GM18907 (cell line): ENCODE results near the gene OR8A1.
A peak's percentile ranks its signal among the peaks of the same experiment; 100 is the strongest.
"Not testable (repeated sequence)": the region's sequence is repeated elsewhere in the genome, so short reads cannot be mapped to it uniquely, and the experiment has no call there.

Experiments
- ATAC-seq: cut with Tn5 transposase; IDR thresholded peaks from one replicate; pipeline ENCODE4 v1.9.1; 2021; ENCODE audit warnings: mild to moderate bottlenecking, moderate library complexity; ENCODE audit not compliant: unreplicated experiment

OR8A1 gene

GRCh38 chr11:124592627-124593026 lies 22.8 kb downstream of the OR8A1 start:
- ATAC-seq: no peak

GRCh38 chr11:124595302-124595701 lies 25.5 kb downstream of the OR8A1 start:
- ATAC-seq: no peak

- ATAC-seq: no peak
These were observed 27.8 kb downstream of the OR8A1 start for GRCh38 chr11:124597626-124598025.

- no peak for ATAC-seq
These were observed 31.0 kb downstream of the OR8A1 start for GRCh38 chr11:124600621-124601320.

- no peak for ATAC-seq
These were observed 32.4 kb downstream of the OR8A1 start for GRCh38 chr11:124602193-124602592.

- not testable (repeated sequence) for ATAC-seq
These were observed 32.9 kb downstream of the OR8A1 start for GRCh38 chr11:124602723-124603122.

DNA sequence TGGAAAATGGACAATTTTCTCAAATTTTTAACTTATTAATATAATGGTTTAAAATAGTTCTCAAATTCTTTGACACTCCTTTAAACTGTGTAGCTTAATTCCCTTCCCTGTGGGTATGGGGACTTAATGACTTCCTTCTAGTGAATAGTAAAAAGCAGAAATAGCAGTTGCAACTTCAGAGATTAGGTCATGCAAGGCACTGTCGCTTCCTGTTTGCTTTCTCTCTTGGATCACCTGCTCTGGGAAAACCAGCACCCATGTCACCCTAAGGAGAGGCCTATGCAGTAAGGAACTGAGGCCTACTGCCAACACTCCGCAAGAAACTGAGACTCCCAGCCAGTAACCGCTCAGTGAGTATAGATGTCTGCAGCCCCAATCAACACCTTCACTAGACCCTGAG lies 35.9 kb downstream of the OR8A1 start:
- ATAC-seq: no peak

- ATAC-seq: no peak
These were observed 38.4 kb downstream of the OR8A1 start for GRCh38 chr11:124608147-124608546.

- ATAC-seq: no peak
These were observed 40.5 kb downstream of the OR8A1 start for GRCh38 chr11:124610295-124610694.

GRCh38 chr11:124611064-124611463 lies 41.3 kb downstream of the OR8A1 start, which contains the start of gene PANX3:
Gene PANX3, plus strand, starts transcription at chr11:124611428. Its CDS starts 129 bp downstream, at chr11:124611557.
- ATAC-seq: no peak

DNA sequence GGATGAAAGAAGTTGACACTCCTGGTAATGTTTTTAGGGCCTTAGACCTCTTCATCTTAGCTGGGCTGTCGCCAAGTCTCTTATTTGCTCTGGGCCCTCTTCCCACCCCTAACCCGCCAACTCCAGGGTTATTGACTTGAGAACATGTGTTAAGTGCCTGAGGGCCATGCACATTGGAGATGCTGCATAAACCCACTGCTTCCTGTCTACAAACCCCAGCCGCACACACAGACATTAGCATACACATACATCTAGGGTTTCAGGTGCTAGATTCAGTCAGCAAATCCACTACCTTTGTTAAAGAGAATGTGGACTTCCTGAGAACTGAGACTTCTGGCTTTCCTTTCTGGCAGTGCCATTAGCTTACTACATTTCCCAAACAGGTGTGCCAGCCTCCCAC lies 42.2 kb downstream of the OR8A1 start:
- peak; percentile 57 for ATAC-seq

DNA sequence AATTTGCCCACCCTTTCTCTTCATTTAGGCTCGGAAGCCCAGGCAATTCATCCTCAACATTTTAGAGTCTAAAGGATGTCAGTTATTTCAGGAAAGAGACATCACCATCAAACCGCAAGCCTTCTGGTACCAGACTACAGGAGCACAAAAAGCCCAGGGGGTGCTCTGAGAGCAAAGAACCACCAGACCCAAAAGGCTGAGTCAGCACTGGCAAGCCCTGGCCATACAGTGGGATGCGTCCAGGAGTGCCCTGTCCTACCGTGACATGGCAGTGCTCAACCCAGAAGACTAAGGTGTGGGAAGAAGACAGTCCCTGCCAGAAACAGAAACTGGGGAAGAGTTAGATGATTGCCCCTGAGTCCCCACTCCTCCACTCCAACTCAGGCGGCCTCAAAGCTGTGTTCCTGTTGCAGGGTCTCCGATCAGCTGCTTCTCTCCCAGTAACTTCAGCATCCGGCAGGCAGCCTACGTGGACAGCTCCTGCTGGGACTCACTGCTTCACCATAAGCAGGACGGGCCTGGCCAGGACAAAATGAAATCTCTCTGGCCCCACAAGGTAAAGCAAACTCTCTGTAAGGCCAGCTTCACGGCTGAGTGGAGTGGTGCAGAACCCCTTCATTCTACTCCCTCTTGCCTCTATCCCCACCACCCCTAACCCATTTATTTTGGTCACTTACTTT lies 42.9 kb downstream of the OR8A1 start:
- ATAC-seq: no peak

GRCh38 chr11:124618863-124619262 lies 49.1 kb downstream of the OR8A1 start:
- no peak for ATAC-seq
